H9 (cell line): ENCODE measurements around the gene HDHD2. TPM values are rescaled to one million over a fixed set of nuclear protein-coding genes. Genes with fewer than 3 reads are reported as not detected.
"Not testable (repeated sequence)": the region's sequence is repeated elsewhere in the genome, so short reads cannot be mapped to it uniquely, and the experiment has no call there.

Experiments used
- DNase-seq: peaks from one replicate; pipeline ENCODE4 v3.0.0-alpha.2; 2017
- H2AFZ ChIP-seq: one replicate; pipeline ENCODE4 v1.6.1; 2013; ENCODE audit warnings: mild to moderate bottlenecking, low read length, control low read depth, moderate library complexity
- H2AK5ac ChIP-seq: 2 replicates; pipeline ENCODE4 v1.6.1; 2013; ENCODE audit warnings: low read length, control low read depth, mixed read lengths; ENCODE audit not compliant: insufficient read length
- H2BK120ac ChIP-seq: one replicate; pipeline ENCODE4 v1.6.1; 2013; ENCODE audit warnings: low read depth, mild to moderate bottlenecking, low read length, control low read depth, inconsistent platforms; ENCODE audit not compliant: poor library complexity, severe bottlenecking
- H2BK12ac ChIP-seq: 2 replicates; pipeline ENCODE4 v1.6.1; 2013; ENCODE audit warnings: low read length, control low read depth, mixed read lengths, low read depth; ENCODE audit not compliant: insufficient read length
- H2BK15ac ChIP-seq: 2 replicates; pipeline ENCODE4 v1.6.1; 2013; ENCODE audit warnings: low read depth, low read length, control low read depth
- H2BK20ac ChIP-seq: one replicate; pipeline ENCODE4 v1.6.1; 2013; ENCODE audit warnings: low read depth, mild to moderate bottlenecking, low read length, control low read depth, inconsistent platforms; ENCODE audit not compliant: poor library complexity, severe bottlenecking
- H2BK5ac ChIP-seq: 2 replicates; pipeline ENCODE4 v1.6.1; 2013; ENCODE audit warnings: low read length, control low read depth, mixed read lengths; ENCODE audit not compliant: insufficient read length
- H3K14ac ChIP-seq: 2 replicates; pipeline ENCODE4 v1.6.1; 2013; ENCODE audit warnings: low read length, control low read depth; ENCODE audit not compliant: insufficient read depth
- H3K18ac ChIP-seq: 2 replicates; pipeline ENCODE4 v1.6.1; 2013; ENCODE audit warnings: low read depth, mild to moderate bottlenecking, mixed read lengths, low read length, control low read depth; ENCODE audit not compliant: insufficient read length
- H3K23ac ChIP-seq: 2 replicates; pipeline ENCODE4 v1.6.1; 2013; ENCODE audit warnings: low read length, control low read depth, mixed read lengths, low read depth; ENCODE audit not compliant: insufficient read length
- H3K23me2 ChIP-seq: 2 replicates; pipeline ENCODE4 v1.6.1; 2013; ENCODE audit warnings: low read depth, mild to moderate bottlenecking, mixed read lengths, low read length, control low read depth; ENCODE audit not compliant: insufficient read length, poor library complexity, severe bottlenecking
- H3K27ac ChIP-seq: 2 replicates; pipeline ENCODE4 v1.5.1; 2013; ENCODE audit warnings: low read length, control low read depth, mixed read lengths, low read depth; ENCODE audit not compliant: insufficient read length
- H3K27me3 ChIP-seq: 2 replicates; pipeline ENCODE4 v1.6.1; 2013; ENCODE audit warnings: low read length, control low read depth, inconsistent platforms; ENCODE audit not compliant: insufficient read depth
- H3K4ac ChIP-seq: 2 replicates; pipeline ENCODE4 v1.6.1; 2013; ENCODE audit warnings: low read depth, mild to moderate bottlenecking, control low read depth, inconsistent platforms, low read length, moderate library complexity
- H3K4me1 ChIP-seq: 2 replicates; pipeline ENCODE4 v1.6.1; 2013; ENCODE audit warnings: low read length, control low read depth, inconsistent platforms; ENCODE audit not compliant: insufficient read depth
- H3K4me2 ChIP-seq: 2 replicates; pipeline ENCODE4 v1.6.1; 2013; ENCODE audit warnings: low read length, control low read depth, mixed read lengths; ENCODE audit not compliant: insufficient read length, insufficient read depth
- H3K56ac ChIP-seq: 2 replicates; pipeline ENCODE4 v1.6.1; 2013; ENCODE audit warnings: low read depth, mild to moderate bottlenecking, mixed read lengths, low read length, control low read depth; ENCODE audit not compliant: insufficient read length
- H3K79me1 ChIP-seq: 2 replicates; pipeline ENCODE4 v1.6.1; 2013; ENCODE audit warnings: low read depth, mild to moderate bottlenecking, moderate library complexity, low read length, control low read depth, inconsistent platforms; ENCODE audit not compliant: insufficient read depth, poor library complexity, severe bottlenecking
- H3K79me2 ChIP-seq: 2 replicates; pipeline ENCODE4 v1.6.1; 2013; ENCODE audit warnings: low read length, control low read depth, inconsistent platforms; ENCODE audit not compliant: insufficient read depth
- H3K9ac ChIP-seq: 2 replicates; pipeline ENCODE4 v1.6.1; 2013; ENCODE audit warnings: low read length, control low read depth, mixed read lengths; ENCODE audit not compliant: insufficient read length; ENCODE audit errors: extremely low read depth
- H3K9me3 ChIP-seq: one replicate; pipeline ENCODE4 v1.6.1; 2013; ENCODE audit warnings: low read depth, low read length, inconsistent platforms; ENCODE audit not compliant: control insufficient read depth
- H3T11ph ChIP-seq: one replicate; pipeline ENCODE4 v1.6.1; 2013; ENCODE audit warnings: mild to moderate bottlenecking, low read length, control low read depth, inconsistent platforms
- H4K20me1 ChIP-seq: one replicate; pipeline ENCODE4 v1.6.1; 2013; ENCODE audit not compliant: control insufficient read depth, insufficient read length, insufficient read depth
- H4K5ac ChIP-seq: 2 replicates; pipeline ENCODE4 v1.6.1; 2013; ENCODE audit warnings: low read depth, mild to moderate bottlenecking, mixed read lengths, low read length, control low read depth; ENCODE audit not compliant: insufficient read length
- H4K8ac ChIP-seq: replicated peaks from 2 replicates; pipeline ENCODE4 v1.6.1; 2013; ENCODE audit warnings: low read length, control low read depth, mixed read lengths, low read depth; ENCODE audit not compliant: insufficient read length
- H4K91ac ChIP-seq: 2 replicates; pipeline ENCODE4 v1.6.1; 2013; ENCODE audit warnings: low read depth, mild to moderate bottlenecking, moderate library complexity, mixed read lengths, low read length, control low read depth; ENCODE audit not compliant: insufficient read length
- H3K27ac Mint-ChIP-seq, 3 experiments: 2 replicates in 2 of 3; 3 replicates in 1 of 3; pipeline ENCODE4 v1.8.0; 2020 to 2021; ENCODE audit warnings: mixed read lengths in 3 of 3, mild to moderate bottlenecking in 1 of 3, moderate library complexity in 1 of 3
- H3K27me3 Mint-ChIP-seq: 2 replicates; pipeline ENCODE4 v1.8.0; 2021; ENCODE audit warnings: low read depth, mild to moderate bottlenecking, moderate library complexity, mixed read lengths
- H3K36me3 Mint-ChIP-seq, 3 experiments: 2 replicates in 2 of 3; 3 replicates in 1 of 3; pipeline ENCODE4 v1.8.0; 2020 to 2021; ENCODE audit warnings: low read depth in 3 of 3, mixed read lengths in 3 of 3; ENCODE audit not compliant: insufficient read depth in 1 of 3
- H3K4me1 Mint-ChIP-seq, 2 experiments: 2 replicates each; pipeline ENCODE4 v1.8.0; 2020; ENCODE audit warnings: mixed read lengths in 2 of 2
- H3K4me3 Mint-ChIP-seq, 2 experiments: 2 replicates in 1 of 2; 3 replicates in 1 of 2; pipeline ENCODE4 v1.8.0; 2020 to 2021; ENCODE audit warnings: mild to moderate bottlenecking in 2 of 2, mixed read lengths in 2 of 2, moderate library complexity in 1 of 2
- H3K9me3 Mint-ChIP-seq, 2 experiments: 2 replicates in 1 of 2; 3 replicates in 1 of 2; pipeline ENCODE4 v1.8.0; 2020; ENCODE audit warnings: mild to moderate bottlenecking in 2 of 2, mixed read lengths in 2 of 2, moderate library complexity in 1 of 2
- WGBS: extraction: QIAGEN DNeasy Blood & Tissue Kit; methylation state at CpG from one replicate; pipeline ENCODE4 v1.1.7; 2013; ENCODE audit warnings: missing lambda C conversion rate, low lambda C conversion rate, mixed read lengths; ENCODE audit not compliant: insufficient read length; ENCODE audit errors: extremely low coverage; 5-methylcytosine and 5-hydroxymethylcytosine counted together
- total RNA-seq: library from RNA; stranded (reverse); gene quantifications from 2 replicates; pipeline ENCODE4 v1.2.1, GENCODE V29; 2021
- TF ChIP-seq, protein P1 (sequence below): fragments of 200-600 bp; sonication (generic); conservative IDR thresholded peaks from 3 replicates; pipeline ENCODE4 v1.8.0; 2021; ENCODE audit warnings: antibody characterized with exemption, mild to moderate bottlenecking

The HDHD2 gene
- total RNA-seq, 1 experiment from 2014 or later, result 51.0 TPM

DNA sequence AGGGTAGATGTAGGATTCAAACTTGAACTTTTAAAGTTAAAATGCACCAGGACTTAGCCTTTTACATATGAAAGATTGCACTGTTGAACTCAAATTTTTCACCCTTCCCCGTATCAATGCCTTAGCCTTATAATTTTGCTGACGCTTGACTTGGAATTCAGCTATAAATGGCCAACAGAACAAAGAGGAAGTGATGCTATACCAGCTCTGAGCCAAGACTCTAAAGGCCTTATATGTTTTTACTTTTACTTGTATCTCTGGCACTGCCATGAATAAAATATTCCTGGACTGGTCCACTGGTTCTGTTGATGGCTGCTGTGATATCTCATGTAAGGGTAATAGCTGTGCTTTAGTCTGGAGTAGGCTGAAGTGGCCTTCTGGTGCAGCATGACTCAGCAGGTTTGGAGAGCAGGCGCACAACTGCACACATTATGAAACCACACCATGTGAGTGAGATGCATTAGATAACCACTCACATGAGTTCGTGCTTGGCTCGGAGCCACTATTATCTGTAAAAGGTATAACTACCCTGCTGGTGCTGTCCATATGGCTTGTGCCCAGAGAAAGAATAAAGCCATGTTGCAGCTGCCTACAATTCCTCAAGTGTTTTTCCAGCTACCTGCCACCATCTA is 34.2 kb upstream of the HDHD2 start:
- Histone ChIP-seq H2BK20ac (no peak overlapping the region), H3K27me3 (no peaks in the 10 kb centered on the region), H4K91ac (no peak overlapping the region), H3K23me2 (no peaks in the 10 kb centered on the region), H2BK120ac (no peak overlapping the region), H3K79me2 (no peaks in the 10 kb centered on the region), H3K14ac (no peak overlapping the region), H2AFZ (no peak overlapping the region), H3K18ac (no peak overlapping the region), H3K9me3 (peaks cover 13% of the 10 kb centered on the region), H3K27ac (no peak overlapping the region), H3T11ph (no peak overlapping the region), H2AK5ac (no peak overlapping the region), H4K20me1 (no peaks in the 10 kb centered on the region), H3K56ac (no peak overlapping the region), H2BK5ac (no peak overlapping the region), H3K9ac (no peak overlapping the region), H4K8ac (no peak overlapping the region), H2BK15ac (no peak overlapping the region), H3K4ac (no peak overlapping the region), H3K4me2 (no peak overlapping the region), H3K79me1 (no peaks in the 10 kb centered on the region), H2BK12ac (no peak overlapping the region), H3K23ac (no peak overlapping the region), H3K4me1 (no peaks in the 10 kb centered on the region), H4K5ac (no peak overlapping the region)
- Mint-ChIP-seq H3K27ac (no peak overlapping the region), H3K4me1 (peaks cover 5 to 11% of the 10 kb centered on the region in 2 experiments), H3K9me3 (peaks cover 28 to 29% of the 10 kb centered on the region in 2 experiments), H3K36me3 (peaks cover 8 to 21% (median 13%) of the 10 kb centered on the region in 3 experiments), H3K4me3 (no peak overlapping the region), H3K27me3 (peaks cover 22% of the 10 kb centered on the region)
- WGBS, result no CpG with 5 or more reads among the region's 5 CpGs
- TF ChIP-seq, protein P1, sequence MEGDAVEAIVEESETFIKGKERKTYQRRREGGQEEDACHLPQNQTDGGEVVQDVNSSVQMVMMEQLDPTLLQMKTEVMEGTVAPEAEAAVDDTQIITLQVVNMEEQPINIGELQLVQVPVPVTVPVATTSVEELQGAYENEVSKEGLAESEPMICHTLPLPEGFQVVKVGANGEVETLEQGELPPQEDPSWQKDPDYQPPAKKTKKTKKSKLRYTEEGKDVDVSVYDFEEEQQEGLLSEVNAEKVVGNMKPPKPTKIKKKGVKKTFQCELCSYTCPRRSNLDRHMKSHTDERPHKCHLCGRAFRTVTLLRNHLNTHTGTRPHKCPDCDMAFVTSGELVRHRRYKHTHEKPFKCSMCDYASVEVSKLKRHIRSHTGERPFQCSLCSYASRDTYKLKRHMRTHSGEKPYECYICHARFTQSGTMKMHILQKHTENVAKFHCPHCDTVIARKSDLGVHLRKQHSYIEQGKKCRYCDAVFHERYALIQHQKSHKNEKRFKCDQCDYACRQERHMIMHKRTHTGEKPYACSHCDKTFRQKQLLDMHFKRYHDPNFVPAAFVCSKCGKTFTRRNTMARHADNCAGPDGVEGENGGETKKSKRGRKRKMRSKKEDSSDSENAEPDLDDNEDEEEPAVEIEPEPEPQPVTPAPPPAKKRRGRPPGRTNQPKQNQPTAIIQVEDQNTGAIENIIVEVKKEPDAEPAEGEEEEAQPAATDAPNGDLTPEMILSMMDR, result no peak
- DNase-seq, result no peak

DNA sequence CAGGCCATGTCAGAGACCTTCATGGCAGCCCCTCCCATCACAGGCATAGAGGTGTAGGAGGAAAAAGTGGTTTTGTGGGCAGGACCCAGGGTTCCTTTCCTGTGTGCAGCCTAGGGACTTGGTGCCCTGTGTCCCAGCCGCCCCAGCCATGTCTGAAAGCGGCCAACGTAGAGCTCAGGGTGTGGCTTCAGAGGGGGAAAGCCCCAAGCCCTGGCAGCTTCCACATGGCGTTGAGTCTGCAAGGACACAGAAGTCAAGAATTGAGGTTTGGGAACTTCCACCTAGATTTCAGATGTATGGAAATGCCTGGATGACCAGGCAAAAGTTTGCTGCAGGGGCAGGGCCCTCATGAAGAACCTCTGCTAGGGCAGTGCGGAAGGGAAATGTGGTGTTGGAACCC is 31.9 kb upstream of the HDHD2 start:
- H2BK12ac ChIP-seq, H3K23ac ChIP-seq, H3K9ac ChIP-seq, H4K91ac ChIP-seq, H3K23me2 ChIP-seq, H2AK5ac ChIP-seq, H4K5ac ChIP-seq, H3K18ac ChIP-seq, DNase-seq, H3K14ac ChIP-seq, H3K27ac ChIP-seq, H2BK15ac ChIP-seq, H4K20me1 ChIP-seq, H3K4me3 Mint-ChIP-seq, H2AFZ ChIP-seq, H3K27me3 ChIP-seq, H3K4ac ChIP-seq, H3K56ac ChIP-seq, H3T11ph ChIP-seq, H3K27ac Mint-ChIP-seq, H3K79me1 ChIP-seq, H3K4me1 ChIP-seq, H3K4me2 ChIP-seq, H4K8ac ChIP-seq, H2BK5ac ChIP-seq, H2BK120ac ChIP-seq, H2BK20ac ChIP-seq, H3K79me2 ChIP-seq: not testable (repeated sequence)
- peaks cover 7 to 16% of the 10 kb centered on the region in 2 experiments for H3K4me1 Mint-ChIP-seq
- peaks cover 22% of the 10 kb centered on the region for H3K27me3 Mint-ChIP-seq
- H3K36me3 Mint-ChIP-seq, result peaks cover 8 to 21% (median 13%) of the 10 kb centered on the region in 3 experiments
- peaks cover 13% of the 10 kb centered on the region for H3K9me3 ChIP-seq
- H3K9me3 Mint-ChIP-seq, result peaks cover 29 to 31% of the 10 kb centered on the region in 2 experiments
- no CpG with 5 or more reads among the region's 5 CpGs for WGBS
